Posterior vena cava (tissue), 2 donors: ENCODE measurements around the gene TAL1. TPM values are rescaled to one million over a fixed set of nuclear protein-coding genes. Genes with fewer than 3 reads are reported as not detected.

Source experiments
- DNase-seq: peaks from one replicate; pipeline ENCODE4 v3.0.0-alpha.2; 2020; ENCODE audit warnings: low spot score
- intact Hi-C, 2 donors: fragments of 100-400 bp; cut with DNase I; formaldehyde crosslinking; loops; one replicate each; pipeline versions ENCODE4 v1.14.1 to v1.14.2; 2022 to 2023
- total RNA-seq, 2 donors: library from RNA; stranded (reverse); fragmentation: NEBNext Ultra II Directional; extraction: Animal tissue kit (Norgen Biotek cat#: 25700); gene quantifications; one replicate each; pipeline ENCODE4 v1.2.1, GENCODE V29; 2021
- donor health status: DM: yes; HTN: yes; CAD: no.
- donor health status: DM: yes; HTN: yes; CAD: no.

Gene TAL1
- total RNA-seq, 2 donors from 2014 or later: 5.3 to 8.7 TPM

- no peak for DNase-seq
Observed at GRCh38 chr1:47231301-47232186, 481 bp downstream of the TAL1 start.

DNA sequence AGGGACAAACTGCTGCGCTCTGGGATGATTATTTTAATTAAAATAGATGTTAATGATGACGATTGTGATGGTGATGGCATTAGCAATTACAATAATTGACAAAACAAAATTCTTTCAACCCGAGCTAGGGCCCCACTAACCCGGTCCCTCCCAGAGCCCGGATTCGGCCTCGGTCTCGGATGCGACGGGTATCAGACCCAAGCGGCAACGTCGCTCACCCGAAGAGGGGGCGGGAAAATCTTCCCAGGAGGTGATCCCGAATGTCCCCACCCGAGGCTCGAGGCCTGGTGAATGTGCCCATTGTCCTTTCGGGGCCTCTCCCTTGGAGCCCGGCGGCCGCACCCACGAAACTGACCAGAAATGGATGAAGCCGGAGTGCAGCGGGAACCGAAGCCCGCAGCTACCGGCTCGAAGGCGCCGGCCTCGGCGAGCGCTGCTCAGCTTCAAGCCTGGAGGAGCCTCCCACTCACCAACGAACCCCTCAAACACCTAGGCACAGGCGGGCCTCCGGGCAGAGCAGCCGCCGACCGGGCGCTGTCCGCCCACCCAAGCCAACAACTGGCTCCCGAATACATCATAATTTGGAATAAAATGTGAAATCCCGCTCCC is 1.2 kb downstream of the TAL1 start:
- intact Hi-C loops: loop anchor here in 1 of 2 donors (5.0 kb wide), 1 partner anchor 38 kb away; the partner anchor contains the start of gene PDZK1IP1

More at GRCh38 chr1:47231301-47232186, 481 bp downstream of the TAL1 start:
- intact Hi-C loops: loop anchor here in 1 of 2 donors (5.0 kb wide), 1 partner anchor 39 kb away; the partner anchor contains the start of gene PDZK1IP1

DNA sequence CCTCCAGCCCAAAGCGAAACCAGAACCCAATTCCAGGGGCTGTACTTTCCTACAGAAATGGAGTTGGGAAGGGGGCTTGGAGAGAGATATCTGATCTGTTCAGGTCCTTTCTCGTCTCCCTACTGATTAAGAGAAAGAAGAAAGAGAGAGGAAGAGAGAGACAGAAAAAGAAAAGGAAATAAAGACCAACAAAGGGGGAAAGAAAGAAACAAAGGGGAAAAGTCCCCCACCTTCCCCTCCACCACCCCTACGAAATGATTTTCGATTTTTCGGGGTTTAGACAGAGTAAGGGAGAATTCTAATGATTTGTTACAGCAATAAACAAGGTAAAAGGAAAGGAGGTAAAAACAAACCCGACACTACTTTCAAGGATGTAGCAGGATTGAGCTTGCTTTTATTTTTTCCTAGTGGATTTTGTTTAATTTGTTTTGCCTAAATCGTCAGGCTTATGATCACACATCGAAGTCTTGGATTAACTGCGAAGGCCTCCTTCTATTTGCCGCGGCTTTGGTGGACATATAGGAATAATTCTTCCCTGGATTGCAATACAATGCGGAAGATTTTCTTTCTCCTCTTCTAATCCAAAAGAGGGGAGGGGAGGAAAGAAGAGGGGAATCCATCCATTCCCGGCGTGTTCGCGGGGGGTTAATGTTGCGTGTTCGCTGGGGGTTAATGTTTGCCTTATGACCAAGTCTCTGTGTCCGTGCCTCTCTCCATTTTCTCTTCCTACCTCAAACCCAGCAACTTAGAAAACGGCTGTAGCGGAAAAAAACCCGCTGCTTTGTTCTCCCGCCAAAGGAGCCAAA is 1.9 kb downstream of the TAL1 start:
- intact Hi-C loops: loop anchor here in 1 of 2 donors (5.0 kb wide), 1 partner anchor 38 kb away; the partner anchor contains the start of gene PDZK1IP1

More for the DNA sequence above, 1.2 kb downstream of the TAL1 start:
- DNase-seq: no peak

GRCh38 chr1:47229031-47229885 is 2.8 kb downstream of the TAL1 start:
- DNase-seq: no peak
- intact Hi-C loops: no loop called here

More for the DNA sequence above, 1.9 kb downstream of the TAL1 start:
- no peak for DNase-seq

DNA sequence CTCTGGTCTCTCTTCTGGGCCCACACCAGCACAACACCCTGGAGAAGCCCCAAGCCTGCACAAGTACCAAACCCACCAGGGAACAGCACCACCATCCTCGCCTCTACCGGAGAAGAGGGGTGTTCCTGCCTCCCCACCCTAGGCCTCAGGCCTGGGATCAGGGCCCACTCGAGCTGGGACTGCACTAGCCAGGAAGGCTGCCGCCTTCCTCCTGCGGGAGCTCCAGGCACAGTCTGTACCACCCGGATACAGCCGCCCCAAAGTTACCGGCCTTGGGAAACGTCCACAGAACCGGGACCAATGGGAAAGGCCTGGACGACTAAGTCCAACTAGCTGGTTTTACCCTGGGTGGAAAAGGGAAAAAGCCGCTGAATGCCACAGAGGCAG is 3.4 kb downstream of the TAL1 start:
- no peak for DNase-seq

DNA sequence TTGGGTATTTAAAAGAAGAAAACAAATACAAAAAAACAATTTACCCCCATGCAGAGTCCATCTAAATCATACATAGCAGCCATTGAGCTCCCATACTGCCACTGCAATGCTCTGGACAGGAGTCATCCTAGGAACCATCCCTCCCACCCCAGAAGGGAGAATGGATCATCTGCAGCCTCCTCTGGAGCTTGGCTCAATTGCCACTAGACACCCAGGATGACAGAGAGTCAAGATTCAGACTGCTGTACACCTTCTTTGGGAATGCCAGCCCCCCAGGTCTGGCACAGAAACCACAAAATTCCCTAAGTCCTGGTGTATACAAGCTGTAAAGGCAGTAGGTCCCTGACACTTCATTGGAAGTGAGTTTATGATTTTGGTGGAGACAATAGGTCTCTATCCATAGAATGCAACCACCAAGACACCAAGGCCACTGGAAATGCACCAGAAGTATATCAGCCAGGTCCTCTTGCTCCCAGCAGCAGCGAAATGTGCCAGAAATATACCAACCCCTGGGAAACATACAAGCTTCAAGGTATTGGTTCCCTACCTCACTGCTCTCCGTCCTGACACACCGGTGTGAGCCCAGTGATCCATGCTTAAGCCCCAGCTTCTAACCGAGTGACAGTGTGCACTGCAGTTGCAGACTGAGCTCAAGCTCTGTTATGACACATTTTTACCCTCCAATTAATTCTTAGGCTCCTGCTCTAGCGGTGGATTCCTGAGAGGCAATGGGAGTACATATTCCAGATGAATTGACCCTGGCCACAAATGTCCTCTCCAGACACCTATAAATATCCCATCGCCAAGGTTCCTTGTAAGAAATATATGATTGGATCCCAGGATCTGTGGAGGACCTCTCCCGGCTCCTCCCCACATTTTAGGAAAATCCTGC is 4.4 kb downstream of the TAL1 start:
- intact Hi-C loops: no loop called here
- no peak for DNase-seq

More for the DNA sequence above, 3.4 kb downstream of the TAL1 start:
- intact Hi-C loops: no loop called here

GRCh38 chr1:47226839-47227215 is 5.2 kb downstream of the TAL1 start:
- DNase-seq: no peak
- intact Hi-C loops: no loop called here

DNA sequence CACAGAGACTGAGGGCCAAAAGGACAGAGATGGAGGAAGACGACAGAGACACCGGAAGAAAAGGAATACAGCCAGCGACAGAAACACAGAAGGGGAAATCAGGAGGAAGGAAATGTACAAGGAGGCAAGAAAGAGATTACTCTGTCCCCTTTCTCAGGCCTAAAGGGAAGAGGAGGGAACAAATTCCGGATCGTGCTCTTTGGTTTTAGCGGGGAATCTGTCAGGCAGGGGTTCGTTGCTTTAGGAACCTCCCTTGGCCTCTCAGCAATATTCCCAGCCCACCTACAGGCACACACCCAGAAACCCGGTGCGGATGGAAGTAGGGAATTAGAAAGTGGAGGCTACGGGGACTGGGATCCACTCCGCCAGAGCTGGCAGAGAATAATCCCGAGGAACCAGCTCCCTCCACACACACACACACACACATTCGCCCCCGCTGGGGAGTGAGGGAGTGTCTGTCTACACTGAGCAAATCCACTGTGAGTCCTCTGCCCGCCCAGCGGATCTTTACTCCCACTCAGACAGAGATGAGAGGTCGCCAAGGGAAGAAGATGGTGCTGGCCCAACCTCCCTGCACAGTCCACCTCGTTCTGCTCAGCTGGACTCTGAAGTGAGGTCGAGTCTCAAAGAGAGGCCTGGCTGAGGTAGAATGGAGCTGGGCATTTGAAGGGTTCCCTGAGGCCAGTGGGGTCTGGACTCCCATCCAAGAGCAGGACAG is 5.7 kb downstream of the TAL1 start:
- no peak for DNase-seq
- intact Hi-C loops: no loop called here

DNA sequence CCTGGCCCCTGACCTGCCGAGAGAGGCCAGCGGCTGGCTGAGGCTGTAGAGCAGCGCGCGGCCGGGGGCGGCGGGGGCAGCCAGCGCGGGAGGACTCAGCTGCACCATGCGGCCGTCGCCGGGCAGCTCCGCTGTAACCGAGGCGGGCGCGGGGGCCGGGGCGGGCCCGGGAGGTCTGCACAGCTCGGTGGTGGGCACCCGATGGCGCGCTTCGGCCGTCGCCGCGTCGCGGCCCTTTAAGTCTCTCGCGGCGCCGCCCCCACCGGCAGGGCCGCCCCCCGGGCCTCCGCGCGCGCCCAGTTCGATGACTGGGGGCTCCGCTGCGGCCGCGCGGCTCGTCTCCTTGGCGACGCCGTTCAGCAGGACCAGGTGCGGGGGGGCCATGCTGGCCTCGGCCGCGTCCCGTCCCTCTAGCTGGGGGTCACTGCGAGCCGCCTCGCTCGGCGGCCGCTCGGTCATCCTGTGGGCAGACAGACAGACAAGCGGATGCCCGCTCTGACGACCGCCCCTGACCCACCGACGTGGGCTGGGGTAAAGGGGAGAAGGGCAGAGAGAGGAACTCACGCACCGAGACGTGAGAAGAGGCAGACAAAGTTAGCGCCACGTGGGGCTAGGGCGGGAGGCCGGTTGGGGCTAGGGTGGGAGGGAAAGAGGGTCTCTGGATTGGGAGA is 6.5 kb downstream of the TAL1 start:
- DNase-seq: no peak
- intact Hi-C loops: no loop called here

- DNase-seq: no peak
Observed at GRCh38 chr1:47224676-47225399, 7.2 kb downstream of the TAL1 start.

DNA sequence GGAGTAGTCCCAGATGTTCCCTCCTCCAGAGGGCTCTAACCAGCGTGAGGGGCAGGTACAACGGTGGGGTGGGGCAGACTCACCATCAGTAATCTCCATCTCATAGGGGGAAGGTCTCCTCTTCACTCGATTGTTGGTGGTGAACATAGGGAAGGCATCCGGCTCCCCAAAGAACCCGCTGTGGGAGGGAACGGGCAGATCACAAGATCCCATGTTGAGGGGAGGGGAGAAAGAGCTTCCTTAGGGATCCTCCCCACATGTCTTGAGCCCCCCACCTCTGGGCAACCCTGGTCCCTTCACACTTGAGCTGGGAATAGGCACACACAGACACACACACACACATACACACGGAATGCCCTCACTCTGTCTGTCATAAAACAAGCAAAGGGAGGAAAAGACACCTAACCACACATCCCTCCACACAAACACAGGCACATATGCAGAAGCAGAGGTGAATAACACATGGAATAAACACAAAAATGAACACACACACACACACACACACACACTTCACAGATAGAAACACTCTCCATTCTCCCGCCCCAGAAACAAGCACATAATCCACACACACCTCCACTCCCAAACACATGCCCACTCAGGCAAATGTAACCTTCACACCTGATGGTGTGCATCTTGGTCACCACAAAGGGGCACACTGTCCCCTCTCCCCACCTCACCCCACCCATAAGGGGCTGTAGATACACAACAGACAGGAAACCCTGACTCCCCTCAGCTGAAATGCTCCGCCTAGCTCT is 7.9 kb downstream of the TAL1 start:
- intact Hi-C loops: no loop called here
- no peak for DNase-seq

More at GRCh38 chr1:47224676-47225399, 7.2 kb downstream of the TAL1 start:
- intact Hi-C loops: no loop called here

DNA sequence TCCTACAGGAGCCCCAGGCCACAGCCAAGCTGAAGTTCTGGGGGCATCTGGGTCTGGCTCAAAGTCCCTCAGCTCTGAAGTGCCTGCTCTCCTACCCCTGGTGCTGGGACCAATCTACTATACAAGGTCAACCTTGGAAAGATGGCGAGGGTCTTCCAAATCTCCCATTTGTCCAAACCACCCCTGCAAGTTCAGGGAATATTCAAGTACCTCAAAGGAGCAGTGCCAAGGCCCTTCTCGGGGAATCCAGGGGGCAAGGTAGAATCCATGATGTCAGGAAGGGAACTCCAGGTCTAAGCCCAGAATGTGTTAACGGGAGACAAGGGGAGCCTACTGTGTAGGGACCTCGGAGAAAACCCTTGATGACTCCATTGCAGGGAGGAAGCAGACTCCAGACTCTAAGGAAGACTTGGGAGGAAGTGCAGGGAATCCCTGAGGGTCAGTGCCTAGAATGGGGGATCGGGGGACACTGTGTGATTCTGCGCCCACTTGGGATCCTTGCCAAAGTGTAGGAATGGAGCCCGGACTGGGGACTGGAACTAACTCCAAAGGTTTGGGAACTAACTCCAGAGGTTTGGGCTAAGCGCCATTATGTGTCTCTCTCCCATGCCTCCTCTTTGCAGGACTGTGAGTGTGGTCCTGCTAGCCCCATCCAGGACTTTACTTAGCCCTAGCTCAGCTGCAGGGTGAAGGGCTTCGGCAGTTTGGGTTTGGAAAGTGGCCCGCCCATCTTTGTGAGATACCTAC is 8.7 kb downstream of the TAL1 start:
- intact Hi-C loops: no loop called here
- no peak for DNase-seq

GRCh38 chr1:47222476-47222875 is 9.5 kb downstream of the TAL1 start:
- intact Hi-C loops: no loop called here
- no peak for DNase-seq

DNA sequence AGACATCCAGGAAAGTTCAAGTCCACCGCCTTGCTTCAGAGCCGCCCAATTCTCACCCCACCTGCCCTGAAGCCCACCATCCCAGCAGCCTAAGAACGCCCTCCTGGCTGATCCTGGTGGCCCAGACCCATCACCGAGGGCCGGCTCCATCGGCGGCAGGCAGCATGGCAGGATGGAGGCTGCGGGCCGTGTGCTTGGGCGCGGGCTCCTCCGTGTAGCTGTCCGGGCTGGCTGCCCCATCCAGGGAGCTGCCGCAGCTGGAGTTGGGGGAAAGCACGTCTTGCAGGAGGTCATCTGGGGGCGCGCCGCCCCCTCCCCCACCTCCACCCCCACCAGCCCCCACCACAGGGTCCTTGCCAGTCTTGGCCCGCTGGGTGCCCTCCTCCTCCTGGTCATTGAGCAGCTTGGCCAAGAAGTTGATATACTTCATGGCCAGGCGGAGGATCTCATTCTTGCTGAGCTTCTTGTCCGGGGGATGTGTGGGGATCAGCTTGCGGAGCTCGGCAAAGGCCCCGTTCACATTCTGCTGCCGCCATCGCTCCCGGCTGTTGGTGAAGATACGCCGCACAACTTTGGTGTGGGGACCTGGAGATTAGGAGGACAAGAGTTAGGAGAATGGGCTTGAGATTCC is 12.3 kb downstream of the TAL1 start:
- intact Hi-C loops: no loop called here
- DNase-seq: no peak
